ENCODE measurements around the gene GDF7.

The GDF7 gene

DNA sequence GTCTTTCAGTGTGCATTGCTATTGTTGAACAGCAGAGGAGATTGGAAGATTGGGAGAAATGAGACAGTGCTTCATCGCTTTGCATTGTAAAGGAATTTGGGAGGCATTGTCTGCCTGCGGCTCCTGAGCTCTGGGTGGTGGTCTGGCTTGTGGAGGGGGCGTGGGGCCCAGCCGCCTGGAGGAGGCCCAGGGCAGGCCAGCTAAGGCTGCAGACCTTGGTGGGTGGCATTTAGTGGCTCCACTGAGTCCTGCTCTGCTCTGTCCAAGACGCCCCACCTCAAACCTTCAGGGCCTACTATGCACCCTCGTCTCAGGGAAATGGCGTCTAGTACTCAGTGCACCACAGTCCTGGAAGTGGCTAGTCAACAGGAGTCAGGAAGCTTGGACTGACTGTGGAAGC, 10.4 kb upstream of the GDF7 start:
- H3K36me3 ChIP-seq (ENCODE audit: insufficient read depth, low read depth, low read length): no peaks in the 10 kb centered on the region
- H3K9me3 ChIP-seq (ENCODE audit: insufficient read depth, low read depth, low read length): no peaks in the 10 kb centered on the region
- peaks cover 6% of the 10 kb centered on the region; the same call in 1 of the 2 replicates for H3K4me1 ChIP-seq (ENCODE audit: insufficient read depth, low read length)
- no peak overlapping the region for H3K9ac ChIP-seq (ENCODE audit: low read depth, low read length)
- peaks cover 26% of the 10 kb centered on the region for H3K27me3 ChIP-seq (ENCODE audit: insufficient read depth, low read length)
- no peak overlapping the region for H3K27ac ChIP-seq (ENCODE audit: low read length)
- H3K4me3 ChIP-seq (ENCODE audit: low read length): no peak overlapping the region

DNA sequence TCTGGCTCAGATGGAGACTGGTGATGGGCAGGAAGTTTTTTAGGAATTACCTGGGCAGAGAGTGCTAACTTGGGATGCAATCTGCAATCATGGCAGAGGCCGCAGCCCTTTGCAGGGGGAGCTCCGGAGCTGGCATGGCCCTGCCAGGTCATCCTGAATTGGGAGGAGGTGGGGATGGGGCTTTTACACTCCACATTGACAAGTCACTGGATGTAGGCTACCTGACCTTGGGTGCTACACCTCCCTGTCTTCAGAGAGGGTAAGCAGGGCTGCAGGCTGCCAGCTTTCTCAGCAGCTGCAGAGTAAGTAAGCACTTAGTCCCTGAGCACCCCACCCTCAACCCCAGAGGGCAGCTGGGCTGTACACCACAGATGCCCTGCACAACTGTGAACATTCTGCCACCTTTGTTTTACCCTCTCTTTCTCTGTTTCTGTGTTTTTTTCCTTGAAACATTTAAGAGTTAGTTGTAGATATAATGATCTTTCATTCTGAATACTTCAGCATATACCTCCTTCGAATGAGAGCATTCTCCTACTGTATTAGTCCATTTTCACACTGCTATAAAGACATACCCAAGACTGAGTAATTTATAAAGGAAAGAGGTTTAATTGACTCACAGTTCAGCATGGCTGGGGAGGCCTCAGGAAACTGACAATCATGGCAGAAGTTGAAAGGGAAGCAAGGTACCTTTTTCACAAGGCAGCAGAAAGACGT, 9.3 kb upstream of the GDF7 start:
- no peaks in the 10 kb centered on the region for H3K36me3 ChIP-seq (ENCODE audit: insufficient read depth, low read depth, low read length)
- H3K4me1 ChIP-seq (ENCODE audit: insufficient read depth, low read length): 0 out of 2 replicates have a peak, but pooled peaks cover 5% of the 10 kb centered on the region
- H3K9me3 ChIP-seq (ENCODE audit: insufficient read depth, low read depth, low read length): no peaks in the 10 kb centered on the region
- no peak overlapping the region for H3K27ac ChIP-seq (ENCODE audit: low read length)
- H3K27me3 ChIP-seq (ENCODE audit: insufficient read depth, low read length): peaks cover 33% of the 10 kb centered on the region
- H3K9ac ChIP-seq (ENCODE audit: low read depth, low read length): no peak overlapping the region
- H3K4me3 ChIP-seq (ENCODE audit: low read length): no peak overlapping the region

DNA sequence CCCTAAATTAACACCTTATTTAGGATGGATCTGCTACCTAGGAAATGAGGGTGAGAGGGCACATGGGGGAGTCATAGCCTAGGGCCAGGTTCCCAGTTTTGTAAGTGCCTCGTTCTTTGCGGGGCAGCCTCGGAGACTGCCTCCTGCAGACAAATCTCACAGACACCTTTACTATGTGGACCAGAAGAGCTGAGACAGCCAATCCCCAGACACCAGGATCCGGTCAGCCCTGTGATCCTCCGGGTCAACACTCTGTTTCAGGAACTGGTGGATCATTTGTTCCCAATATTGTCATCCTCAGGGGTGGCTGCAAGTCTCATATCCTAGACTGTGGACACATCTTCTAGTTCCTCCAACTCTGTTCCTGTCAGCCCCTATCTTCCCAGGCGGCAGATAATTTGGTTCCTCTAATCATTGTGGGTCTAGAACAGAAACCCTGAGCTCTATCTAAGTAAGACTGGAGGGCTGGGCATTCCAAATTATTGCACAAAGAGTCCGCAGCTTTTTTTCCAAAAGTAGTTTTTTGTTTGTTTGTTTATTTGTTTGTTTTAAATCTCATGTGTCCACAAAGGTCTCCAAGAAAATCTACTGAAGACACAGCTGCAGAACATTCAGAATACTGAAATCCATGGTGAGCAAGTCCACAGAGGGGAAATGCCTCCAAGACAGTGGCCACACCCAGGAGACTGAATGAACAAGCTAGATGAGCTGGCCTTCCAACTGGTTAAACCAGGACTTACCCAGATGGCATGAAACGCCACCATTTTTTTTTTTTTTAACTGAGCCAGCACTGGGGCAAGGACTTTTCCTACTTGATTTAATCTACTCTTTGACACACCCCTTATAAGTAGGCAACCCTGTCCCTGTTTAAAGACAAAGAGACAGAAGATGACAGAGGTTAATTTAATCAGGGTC, 6.2 kb upstream of the GDF7 start:
- Histone ChIP-seq H3K27me3 (ENCODE audit: insufficient read depth, low read length) (peaks cover 63% of the 10 kb centered on the region), H3K4me3 (ENCODE audit: low read length) (no peak overlapping the region), H3K4me1 (ENCODE audit: insufficient read depth, low read length) (0 out of 2 replicates have a peak, but pooled peaks cover 5% of the 10 kb centered on the region)

GRCh38 chr2:20661421-20662307, 5.3 kb upstream of the GDF7 start:
- Histone ChIP-seq H3K27me3 (ENCODE audit: insufficient read depth, low read length) (peaks cover 72% of the 10 kb centered on the region), H3K4me1 (ENCODE audit: insufficient read depth, low read length) (peaks cover under 1% of the 10 kb centered on the region; the same call in 1 of the 2 replicates), H3K9ac (ENCODE audit: low read depth, low read length) (no peak overlapping the region), H3K4me3 (ENCODE audit: low read length) (no peak overlapping the region), H3K27ac (ENCODE audit: low read length) (no peak overlapping the region), H3K36me3 (ENCODE audit: insufficient read depth, low read depth, low read length) (no peaks in the 10 kb centered on the region), H3K9me3 (ENCODE audit: insufficient read depth, low read depth, low read length) (no peaks in the 10 kb centered on the region)

More for the DNA sequence above, 6.2 kb upstream of the GDF7 start:
- Histone ChIP-seq H3K9me3 (ENCODE audit: insufficient read depth, low read depth, low read length) (no peaks in the 10 kb centered on the region), H3K9ac (ENCODE audit: low read depth, low read length) (no peak overlapping the region), H3K36me3 (ENCODE audit: insufficient read depth, low read depth, low read length) (no peaks in the 10 kb centered on the region), H3K27ac (ENCODE audit: low read length) (no peak overlapping the region)

- Histone ChIP-seq H3K9ac (ENCODE audit: low read depth, low read length) (no peak overlapping the region), H3K4me3 (ENCODE audit: low read length) (no peak overlapping the region), H3K27me3 (ENCODE audit: insufficient read depth, low read length) (peaks cover 77% of the 10 kb centered on the region), H3K9me3 (ENCODE audit: insufficient read depth, low read depth, low read length) (no peaks in the 10 kb centered on the region), H3K36me3 (ENCODE audit: insufficient read depth, low read depth, low read length) (no peaks in the 10 kb centered on the region), H3K27ac (ENCODE audit: low read length) (no peak overlapping the region), H3K4me1 (ENCODE audit: insufficient read depth, low read length) (no peaks in the 10 kb centered on the region; the same call in 1 of the 2 replicates)
Measured at GRCh38 chr2:20662308-20662937, 4.5 kb upstream of the GDF7 start.

- H3K4me3 ChIP-seq (ENCODE audit: low read length): no peak overlapping the region
- no peaks in the 10 kb centered on the region for H3K9me3 ChIP-seq (ENCODE audit: insufficient read depth, low read depth, low read length)
- H3K9ac ChIP-seq (ENCODE audit: low read depth, low read length): no peak overlapping the region
- no peaks in the 10 kb centered on the region; the same call in 1 of the 2 replicates for H3K4me1 ChIP-seq (ENCODE audit: insufficient read depth, low read length)
- no peaks in the 10 kb centered on the region for H3K36me3 ChIP-seq (ENCODE audit: insufficient read depth, low read depth, low read length)
- H3K27ac ChIP-seq (ENCODE audit: low read length): no peak overlapping the region
- H3K27me3 ChIP-seq (ENCODE audit: insufficient read depth, low read length): peaks cover 87% of the 10 kb centered on the region
Measured at GRCh38 chr2:20663196-20664070, 3.5 kb upstream of the GDF7 start.

DNA sequence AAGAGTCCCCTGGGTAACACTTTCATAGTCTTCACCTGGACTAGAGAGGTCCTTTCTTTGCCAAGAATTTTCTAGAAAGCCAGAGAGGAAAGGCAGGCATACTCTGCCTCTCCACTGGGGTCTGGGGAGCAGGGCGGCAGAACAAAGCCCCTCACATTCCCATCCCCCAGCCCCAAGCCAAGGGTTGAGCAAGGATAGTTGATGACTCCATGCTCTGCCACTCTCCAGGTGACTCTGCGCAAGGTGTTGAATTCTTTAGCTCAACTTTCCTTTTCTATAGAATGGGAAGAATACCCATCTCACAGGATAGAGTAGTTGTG, 2.9 kb upstream of the GDF7 start:
- Histone ChIP-seq H3K27me3 (ENCODE audit: insufficient read depth, low read length) (peaks cover 93% of the 10 kb centered on the region), H3K4me1 (ENCODE audit: insufficient read depth, low read length) (no peaks in the 10 kb centered on the region; the same call in 1 of the 2 replicates), H3K9ac (ENCODE audit: low read depth, low read length) (no peak overlapping the region), H3K36me3 (ENCODE audit: insufficient read depth, low read depth, low read length) (no peaks in the 10 kb centered on the region), H3K27ac (ENCODE audit: low read length) (no peak overlapping the region), H3K4me3 (ENCODE audit: low read length) (no peak overlapping the region), H3K9me3 (ENCODE audit: insufficient read depth, low read depth, low read length) (no peaks in the 10 kb centered on the region)

GRCh38 chr2:20664431-20665242, 2.3 kb upstream of the GDF7 start:
- no peaks in the 10 kb centered on the region for H3K36me3 ChIP-seq (ENCODE audit: insufficient read depth, low read depth, low read length)
- H3K27ac ChIP-seq (ENCODE audit: low read length): no peak overlapping the region
- H3K27me3 ChIP-seq (ENCODE audit: insufficient read depth, low read length): peaks cover 95% of the 10 kb centered on the region
- H3K4me1 ChIP-seq (ENCODE audit: insufficient read depth, low read length): no peaks in the 10 kb centered on the region; the same call in 1 of the 2 replicates
- H3K9me3 ChIP-seq (ENCODE audit: insufficient read depth, low read depth, low read length): no peaks in the 10 kb centered on the region
- H3K4me3 ChIP-seq (ENCODE audit: low read length): 0 out of 2 replicates have a peak overlapping the region, but pooled peaks have one; percentile 64
- no peak overlapping the region for H3K9ac ChIP-seq (ENCODE audit: low read depth, low read length)

DNA sequence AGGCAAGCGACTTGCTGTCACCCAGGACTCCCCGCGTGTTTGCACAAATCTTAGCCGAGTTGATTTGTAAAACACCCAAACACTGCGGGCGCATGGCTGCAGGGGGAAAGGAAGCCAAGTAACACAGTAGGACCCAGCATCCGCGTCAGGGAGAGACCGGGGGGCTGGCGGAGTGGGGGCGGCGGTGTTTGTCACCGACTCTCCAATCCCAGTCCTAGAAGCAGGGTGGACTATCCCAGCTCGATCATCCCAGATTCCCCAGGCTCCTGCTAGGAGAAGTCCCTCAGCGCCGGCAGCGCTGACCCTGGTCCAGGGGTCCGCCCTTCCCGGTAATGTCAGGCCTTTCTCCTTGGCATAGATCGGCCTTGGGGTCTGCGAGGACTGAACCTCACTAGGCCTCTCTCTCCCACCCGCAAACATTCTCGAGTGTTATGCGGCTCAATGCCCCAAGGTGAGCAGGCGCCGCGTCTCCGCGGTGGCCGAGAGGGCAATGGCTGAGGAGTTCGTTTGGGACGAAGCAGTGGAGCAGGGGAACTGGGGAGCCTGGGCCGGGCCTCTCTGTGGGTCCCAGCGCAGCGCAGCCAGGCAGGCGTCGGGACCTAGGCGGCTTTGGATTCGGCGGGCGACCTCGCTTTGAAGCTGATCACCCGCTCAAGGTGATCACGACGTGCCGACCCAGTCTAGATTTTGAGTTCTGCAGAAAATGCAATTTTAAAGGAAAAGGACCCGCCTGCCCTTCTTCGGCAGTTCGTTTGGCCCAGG, 1.5 kb upstream of the GDF7 start:
- H3K27ac ChIP-seq (ENCODE audit: low read length): no peak overlapping the region
- peaks cover 2% of the 10 kb centered on the region; the same call in 1 of the 2 replicates for H3K4me1 ChIP-seq (ENCODE audit: insufficient read depth, low read length)
- no peaks in the 10 kb centered on the region for H3K36me3 ChIP-seq (ENCODE audit: insufficient read depth, low read depth, low read length)
- peaks cover 96% of the 10 kb centered on the region for H3K27me3 ChIP-seq (ENCODE audit: insufficient read depth, low read length)
- no peaks in the 10 kb centered on the region for H3K9me3 ChIP-seq (ENCODE audit: insufficient read depth, low read depth, low read length)
- peak overlapping the region; percentile 64 for H3K4me3 ChIP-seq (ENCODE audit: low read length)
- H3K9ac ChIP-seq (ENCODE audit: low read depth, low read length): no peak overlapping the region

Data from iPS-20b (cell line).